HCT116 (cell line): ENCODE data around the gene PITRM1. TPM values are rescaled to one million over a fixed set of nuclear protein-coding genes. Genes with fewer than 3 reads are reported as not detected.

ENCODE experiments used
- ATAC-seq: fragments of 200-7000 bp; cut with Tn5 transposase; 2 replicates; pipeline ENCODE4 v1.9.1; 2020; ENCODE audit warnings: mild to moderate bottlenecking, moderate library complexity
- BruUV-seq: library from RNA; stranded (reverse); fragments of 400-500 nt; replicated peaks from 2 replicates; lab custom pipeline; 2021; lab: Mats Ljungman, UMichigan
- CTCF ChIA-PET: fragments of 300-600 bp; sonication (Branson Sonifier 250); formaldehyde crosslinking; loops from one replicate; lab custom pipeline; 2021; ENCODE audit warnings: antibody characterized with exemption; lab: Charles Lee
- POLR2A ChIA-PET: fragments of 300-600, 350-600 bp; sonication (Branson Sonifier 250); formaldehyde crosslinking; loops from one replicate; lab custom pipeline; 2021; ENCODE audit warnings: antibody characterized with exemption; lab: Charles Lee
- RAD21 ChIA-PET, 2 experiments: fragments of 300-600 bp; sonication (Branson Sonifier 250); formaldehyde crosslinking; loops; one replicate each; lab custom pipeline; 2023; ENCODE audit warnings: low total read pairs in 2 of 2; ENCODE audit not compliant: uncharacterized antibody in 2 of 2, unreplicated experiment in 2 of 2, low non-redundant PET in 1 of 2; lab: Charles Lee
- DNase-seq: peaks from one replicate; pipeline ENCODE4 v3.0.0-alpha.2; 2010; ENCODE audit warnings: low read depth, low spot score
- H2AFZ ChIP-seq: fragments of 200-600 bp; shearing (Covaris generic), sonication (generic); 2 replicates; pipeline ENCODE4 v1.6.1; 2017; ENCODE audit warnings: low read depth, mixed run types, mixed read lengths, antibody characterized with exemption, low read length; ENCODE audit not compliant: poor library complexity, severe bottlenecking
- H3K27ac ChIP-seq: 2 replicates; pipeline ENCODE4 v1.5.1; 2012; ENCODE audit warnings: low read depth, low read length
- H3K27me3 ChIP-seq: fragments of 200-600 bp; sonication (generic); 2 replicates; pipeline ENCODE4 v1.6.1; 2016; ENCODE audit warnings: mixed run types, low read length, mixed read lengths; ENCODE audit not compliant: insufficient read depth
- H3K36me3 ChIP-seq, 2 experiments: fragments of 200-500 bp in 1 of 2; fragments of 200-600 bp in 1 of 2; sonication (Bioruptor generic) in 1 of 2; sonication (generic) in 1 of 2; 2 replicates each; pipeline versions ENCODE4 v1.5.1 to v1.6.1; 2014 to 2016; ENCODE audit warnings: low read length in 2 of 2, inconsistent platforms in 1 of 2, mixed read lengths in 1 of 2, mixed run types in 1 of 2; ENCODE audit not compliant: insufficient read depth in 2 of 2, control insufficient read depth in 1 of 2
- H3K4me1 ChIP-seq, 2 experiments: fragments of 200-600 bp in 1 of 2; sonication (generic) in 1 of 2; 2 replicates each; pipeline versions ENCODE4 v1.5.1 to v1.6.1; 2012 to 2017; ENCODE audit warnings: low read length in 2 of 2, inconsistent platforms in 1 of 2, mild to moderate bottlenecking in 1 of 2, mixed read lengths in 1 of 2, mixed run types in 1 of 2, moderate library complexity in 1 of 2; ENCODE audit not compliant: insufficient read depth in 2 of 2, control insufficient read depth in 1 of 2
- H3K4me2 ChIP-seq: fragments of 200-600 bp; sonication (generic); 2 replicates; pipeline ENCODE4 v1.6.1; 2017; ENCODE audit warnings: mixed run types, low read length, mixed read lengths
- H3K4me3 ChIP-seq, 2 experiments: fragments of 200-600 bp in 1 of 2; sonication (generic) in 1 of 2; replicated peaks in 1 of 2; 2 replicates each; pipeline ENCODE4 v1.5.1; 2011 to 2016; ENCODE audit warnings: low read length in 2 of 2, control low read depth in 1 of 2, low read depth in 1 of 2, mild to moderate bottlenecking in 1 of 2, mixed read lengths in 1 of 2, mixed run types in 1 of 2
- H3K79me2 ChIP-seq: fragments of 200-600 bp; sonication (generic); 2 replicates; pipeline ENCODE4 v1.6.1; 2017; ENCODE audit warnings: mild to moderate bottlenecking, mixed run types, low read length, moderate library complexity, mixed read lengths; ENCODE audit not compliant: insufficient read depth
- H3K9ac ChIP-seq: fragments of 200-600 bp; sonication (generic); 2 replicates; pipeline ENCODE4 v1.6.1; 2016; ENCODE audit warnings: low read length, mixed read lengths
- H3K9me2 ChIP-seq: fragments of 200-600 bp; sonication (generic), shearing (Covaris generic); 2 replicates; pipeline ENCODE4 v1.6.1; 2017; ENCODE audit warnings: mixed run types, mild to moderate bottlenecking, moderate library complexity; ENCODE audit not compliant: insufficient read depth
- H3K9me3 ChIP-seq, 2 experiments: fragments of 200-500 bp in 1 of 2; fragments of 200-600 bp in 1 of 2; sonication (Bioruptor generic) in 1 of 2; sonication (generic) in 1 of 2; 2 replicates each; pipeline ENCODE4 v1.6.1; 2014 to 2017; ENCODE audit warnings: low read length in 2 of 2, mixed read lengths in 2 of 2, inconsistent platforms in 1 of 2, low read depth in 1 of 2, mild to moderate bottlenecking in 1 of 2, mixed run types in 1 of 2, moderate library complexity in 1 of 2; ENCODE audit not compliant: control insufficient read depth in 1 of 2, insufficient read depth in 1 of 2
- H4K20me1 ChIP-seq: fragments of 200-600 bp; sonication (generic), shearing (Covaris generic); 2 replicates; pipeline ENCODE4 v1.6.1; 2017; ENCODE audit warnings: mixed run types, mild to moderate bottlenecking, moderate library complexity; ENCODE audit not compliant: insufficient read depth
- CEBPB ChIP-seq: IDR thresholded peaks from 2 replicates; pipeline ENCODE4 v1.6.1; 2012; ENCODE audit warnings: low read depth
- EGR1 ChIP-seq: IDR thresholded peaks from 2 replicates; pipeline ENCODE4 v1.6.1; 2012; ENCODE audit warnings: low read depth
- ELF1 ChIP-seq: IDR thresholded peaks from 2 replicates; pipeline ENCODE4 v1.6.1; 2012; ENCODE audit warnings: low read depth, borderline replicate concordance
- EZH2phosphoT487 ChIP-seq: fragments of 200-600 bp; IDR thresholded peaks from 2 replicates; pipeline ENCODE4 v1.6.1; 2018; ENCODE audit warnings: antibody characterized with exemption, borderline replicate concordance
- FOSL1 ChIP-seq: IDR thresholded peaks from 2 replicates; pipeline ENCODE4 v1.6.1; 2012; ENCODE audit warnings: low read depth
- JUND ChIP-seq: IDR thresholded peaks from 2 replicates; pipeline ENCODE4 v1.6.1; 2012
- POLR2A ChIP-seq: IDR thresholded peaks from 2 replicates; pipeline ENCODE4 v1.7.0; 2011; ENCODE audit warnings: borderline replicate concordance; ENCODE audit not compliant: insufficient read depth, insufficient read length; ENCODE audit errors: extremely low read depth
- POLR2AphosphoS5 ChIP-seq: IDR thresholded peaks from 2 replicates; pipeline ENCODE4 v1.6.1; 2011; ENCODE audit warnings: mild to moderate bottlenecking, low read depth, low read length, moderate library complexity
- RAD21 ChIP-seq: IDR thresholded peaks from 2 replicates; pipeline ENCODE4 v1.6.1; 2012; ENCODE audit warnings: low read depth, mild to moderate bottlenecking
- SP1 ChIP-seq: IDR thresholded peaks from 2 replicates; pipeline ENCODE4 v1.6.1; 2012; ENCODE audit warnings: low read depth
- SRF ChIP-seq: IDR thresholded peaks from 2 replicates; pipeline ENCODE4 v1.6.1; 2012; ENCODE audit warnings: low read depth
- TCF7L2 ChIP-seq: IDR thresholded peaks from 2 replicates; pipeline ENCODE4 v1.7.0; 2011; ENCODE audit warnings: borderline replicate concordance, inconsistent platforms; ENCODE audit not compliant: insufficient read depth, insufficient read length; ENCODE audit errors: extremely low read depth
- YY1 ChIP-seq: IDR thresholded peaks from 2 replicates; pipeline ENCODE4 v1.6.1; 2011; ENCODE audit warnings: low read length, low read depth, moderate library complexity, mild to moderate bottlenecking; ENCODE audit not compliant: insufficient replicate concordance; ENCODE audit errors: extremely low read depth
- ZNF274 ChIP-seq: fragments of 200-500 bp; sonication (Bioruptor generic); IDR thresholded peaks from 2 replicates; pipeline ENCODE4 v1.6.1; 2014; ENCODE audit warnings: mild to moderate bottlenecking, low read depth, low read length, inconsistent platforms
- intact Hi-C: fragments of 100-400 bp; cut with micrococcal nuclease; formaldehyde crosslinking; loops from 2 replicates; pipeline ENCODE4 v1.10.0; 2022
- total RNA-seq: library from RNA; stranded (reverse); gene quantifications from one replicate; pipeline ENCODE4 v1.2.1, GENCODE V29; 2021; ENCODE audit not compliant: unreplicated experiment
- TF ChIP-seq, protein P1 (sequence below): IDR thresholded peaks from 2 replicates; pipeline ENCODE4 v1.6.1; 2012
- TF ChIP-seq, protein P2 (sequence below), 3 experiments: fragments of 200-600 bp in 1 of 3; sonication (generic) in 1 of 3; IDR thresholded peaks in 2 of 3; conservative IDR thresholded peaks in 1 of 3; 2 replicates each; pipeline ENCODE4 v1.5.1; 2012 to 2017; ENCODE audit warnings: low read depth in 2 of 3, low read length in 2 of 3, antibody characterized with exemption in 1 of 3, borderline replicate concordance in 1 of 3, control low read depth in 1 of 3, mild to moderate bottlenecking in 1 of 3, mixed read lengths in 1 of 3, mixed run types in 1 of 3, moderate library complexity in 1 of 3; ENCODE audit not compliant: insufficient read depth in 1 of 3
- TF ChIP-seq, protein P3 (sequence below): IDR thresholded peaks from 2 replicates; pipeline ENCODE4 v1.6.1; 2012
- TF ChIP-seq, protein P4 (sequence below): IDR thresholded peaks from 2 replicates; pipeline ENCODE4 v1.6.1; 2012; ENCODE audit warnings: low read depth

Gene PITRM1
- total RNA-seq, 1 experiment from 2014 or later, result 59.5 TPM

DNA sequence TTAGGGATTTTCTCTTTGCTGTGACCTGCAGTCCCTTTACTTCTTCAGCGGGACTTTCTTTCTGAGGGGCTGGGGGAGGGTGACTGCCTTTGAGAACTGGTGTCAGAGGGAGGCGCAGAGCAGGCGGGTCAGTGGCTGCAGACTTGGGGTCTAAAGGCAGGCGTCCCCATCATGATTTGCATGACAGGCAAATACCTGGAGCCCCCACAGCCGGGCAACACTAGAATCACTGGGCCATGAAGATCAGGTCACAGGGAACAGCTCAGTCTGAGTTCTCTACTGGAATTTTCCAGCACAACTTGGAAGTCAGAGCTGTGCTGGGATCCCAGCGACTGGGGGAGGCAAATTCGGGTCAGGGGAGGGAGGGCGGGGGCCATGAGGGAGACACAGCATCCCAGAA, 29.2 kb upstream of the PITRM1 start (continued):
- TF ChIP-seq, protein P1, sequence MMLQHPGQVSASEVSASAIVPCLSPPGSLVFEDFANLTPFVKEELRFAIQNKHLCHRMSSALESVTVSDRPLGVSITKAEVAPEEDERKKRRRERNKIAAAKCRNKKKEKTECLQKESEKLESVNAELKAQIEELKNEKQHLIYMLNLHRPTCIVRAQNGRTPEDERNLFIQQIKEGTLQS, result no peak
- TF ChIP-seq EZH2phosphoT487, result no peak
- TF ChIP-seq JUND, result no peak
- no peak for TF ChIP-seq ELF1
- TF ChIP-seq CEBPB, result no peak
- no peak for TF ChIP-seq POLR2A
- TF ChIP-seq EGR1, result no peak
- TF ChIP-seq YY1, result no peak

DNA sequence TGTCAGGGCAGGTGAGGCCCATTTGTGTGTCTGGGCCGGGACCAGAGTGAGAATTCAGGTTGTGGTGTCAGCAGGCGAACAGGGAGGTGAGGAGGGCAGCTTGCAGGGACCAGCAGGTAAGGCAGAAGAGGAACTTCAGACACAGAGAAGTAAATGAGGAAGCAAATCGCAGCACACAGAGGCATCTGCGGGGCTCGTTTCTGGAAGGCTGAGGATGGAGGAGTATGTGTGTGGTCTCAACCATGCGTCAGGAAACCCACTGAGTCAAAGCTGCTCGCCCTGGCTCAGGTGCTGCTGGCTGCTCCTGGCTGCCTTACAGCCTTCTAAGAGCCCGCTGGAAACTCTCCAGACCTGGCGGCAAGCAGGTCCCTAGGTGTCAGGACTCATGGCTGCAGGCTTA, 26.9 kb upstream of the PITRM1 start:
- no peak overlapping the region for H3K4me3 ChIP-seq
- ChIA-PET POLR2A (no interaction called here), CTCF (no interaction called here), RAD21 (no interaction called here)
- H3K9me3 ChIP-seq, result no peaks in the 10 kb centered on the region
- intact Hi-C loops, result loop anchor here (10.0 kb wide), 2 partner anchors 1315 to 1455 kb away; no protein-coding TSS in a partner anchor
- no peak overlapping the region for H3K4me2 ChIP-seq
- no peaks in the 10 kb centered on the region for H4K20me1 ChIP-seq
- no peak overlapping the region for H3K27ac ChIP-seq
- H3K36me3 ChIP-seq, result no peaks in the 10 kb centered on the region
- H2AFZ ChIP-seq, result no peak overlapping the region
- H3K27me3 ChIP-seq, result peaks cover 24% of the 10 kb centered on the region; the same call in 1 of the 2 replicates
- H3K4me1 ChIP-seq, result peaks cover 7 to 14% of the 10 kb centered on the region in 2 experiments; a peak in 3 of 4 replicates
- no peak for DNase-seq
- no peaks in the 10 kb centered on the region for H3K79me2 ChIP-seq
- H3K9me2 ChIP-seq, result no peaks in the 10 kb centered on the region
- no peak for TF ChIP-seq TCF7L2
- TF ChIP-seq, protein P2, sequence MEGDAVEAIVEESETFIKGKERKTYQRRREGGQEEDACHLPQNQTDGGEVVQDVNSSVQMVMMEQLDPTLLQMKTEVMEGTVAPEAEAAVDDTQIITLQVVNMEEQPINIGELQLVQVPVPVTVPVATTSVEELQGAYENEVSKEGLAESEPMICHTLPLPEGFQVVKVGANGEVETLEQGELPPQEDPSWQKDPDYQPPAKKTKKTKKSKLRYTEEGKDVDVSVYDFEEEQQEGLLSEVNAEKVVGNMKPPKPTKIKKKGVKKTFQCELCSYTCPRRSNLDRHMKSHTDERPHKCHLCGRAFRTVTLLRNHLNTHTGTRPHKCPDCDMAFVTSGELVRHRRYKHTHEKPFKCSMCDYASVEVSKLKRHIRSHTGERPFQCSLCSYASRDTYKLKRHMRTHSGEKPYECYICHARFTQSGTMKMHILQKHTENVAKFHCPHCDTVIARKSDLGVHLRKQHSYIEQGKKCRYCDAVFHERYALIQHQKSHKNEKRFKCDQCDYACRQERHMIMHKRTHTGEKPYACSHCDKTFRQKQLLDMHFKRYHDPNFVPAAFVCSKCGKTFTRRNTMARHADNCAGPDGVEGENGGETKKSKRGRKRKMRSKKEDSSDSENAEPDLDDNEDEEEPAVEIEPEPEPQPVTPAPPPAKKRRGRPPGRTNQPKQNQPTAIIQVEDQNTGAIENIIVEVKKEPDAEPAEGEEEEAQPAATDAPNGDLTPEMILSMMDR (IDR thresholded peaks at IDR 0.05 in 2 of 3, conservative IDR thresholded peaks at IDR 0.05 in 1 of 3; ENCODE audit: borderline replicate concordance in 1 of 3, insufficient read depth in 1 of 3, low read depth in 2 of 3, low read length in 2 of 3), result no peak
- no peak for TF ChIP-seq ELF1
- TF ChIP-seq CEBPB, result no peak
- TF ChIP-seq SP1, result no peak
- TF ChIP-seq SRF, result no peak
- TF ChIP-seq EZH2phosphoT487, result no peak
- TF ChIP-seq ZNF274, result no peak
- no peak for TF ChIP-seq FOSL1
- TF ChIP-seq POLR2AphosphoS5, result no peak
- TF ChIP-seq, protein P3, sequence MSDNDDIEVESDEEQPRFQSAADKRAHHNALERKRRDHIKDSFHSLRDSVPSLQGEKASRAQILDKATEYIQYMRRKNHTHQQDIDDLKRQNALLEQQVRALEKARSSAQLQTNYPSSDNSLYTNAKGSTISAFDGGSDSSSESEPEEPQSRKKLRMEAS, result no peak
- no peak for TF ChIP-seq YY1
- TF ChIP-seq RAD21, result no peak
- TF ChIP-seq, protein P4, sequence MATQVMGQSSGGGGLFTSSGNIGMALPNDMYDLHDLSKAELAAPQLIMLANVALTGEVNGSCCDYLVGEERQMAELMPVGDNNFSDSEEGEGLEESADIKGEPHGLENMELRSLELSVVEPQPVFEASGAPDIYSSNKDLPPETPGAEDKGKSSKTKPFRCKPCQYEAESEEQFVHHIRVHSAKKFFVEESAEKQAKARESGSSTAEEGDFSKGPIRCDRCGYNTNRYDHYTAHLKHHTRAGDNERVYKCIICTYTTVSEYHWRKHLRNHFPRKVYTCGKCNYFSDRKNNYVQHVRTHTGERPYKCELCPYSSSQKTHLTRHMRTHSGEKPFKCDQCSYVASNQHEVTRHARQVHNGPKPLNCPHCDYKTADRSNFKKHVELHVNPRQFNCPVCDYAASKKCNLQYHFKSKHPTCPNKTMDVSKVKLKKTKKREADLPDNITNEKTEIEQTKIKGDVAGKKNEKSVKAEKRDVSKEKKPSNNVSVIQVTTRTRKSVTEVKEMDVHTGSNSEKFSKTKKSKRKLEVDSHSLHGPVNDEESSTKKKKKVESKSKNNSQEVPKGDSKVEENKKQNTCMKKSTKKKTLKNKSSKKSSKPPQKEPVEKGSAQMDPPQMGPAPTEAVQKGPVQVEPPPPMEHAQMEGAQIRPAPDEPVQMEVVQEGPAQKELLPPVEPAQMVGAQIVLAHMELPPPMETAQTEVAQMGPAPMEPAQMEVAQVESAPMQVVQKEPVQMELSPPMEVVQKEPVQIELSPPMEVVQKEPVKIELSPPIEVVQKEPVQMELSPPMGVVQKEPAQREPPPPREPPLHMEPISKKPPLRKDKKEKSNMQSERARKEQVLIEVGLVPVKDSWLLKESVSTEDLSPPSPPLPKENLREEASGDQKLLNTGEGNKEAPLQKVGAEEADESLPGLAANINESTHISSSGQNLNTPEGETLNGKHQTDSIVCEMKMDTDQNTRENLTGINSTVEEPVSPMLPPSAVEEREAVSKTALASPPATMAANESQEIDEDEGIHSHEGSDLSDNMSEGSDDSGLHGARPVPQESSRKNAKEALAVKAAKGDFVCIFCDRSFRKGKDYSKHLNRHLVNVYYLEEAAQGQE, result no peak
- ATAC-seq, result no peak
- BruUV-seq, result no TSS peak
- no peak overlapping the region for H3K9ac ChIP-seq
